Suppressor macrophage (primary cell): ENCODE results near the gene ADAMTS13.

Experiments
- DNase-seq, 4 experiments: peaks; one replicate each; pipeline ENCODE4 v3.0.0-alpha.2; 2020 to 2022

ADAMTS13 gene

GRCh38 chr9:133492061-133493021 is 70.2 kb downstream of the ADAMTS13 start:
- no peak for DNase-seq

GRCh38 chr9:133493428-133493827 is 71.3 kb downstream of the ADAMTS13 start:
- DNase-seq: no peak

- no peak for DNase-seq
Measured at GRCh38 chr9:133493845-133494540, 71.8 kb downstream of the ADAMTS13 start.

GRCh38 chr9:133494636-133495326 is 72.6 kb downstream of the ADAMTS13 start:
- no peak for DNase-seq

GRCh38 chr9:133495327-133496293 is 73.4 kb downstream of the ADAMTS13 start:
- DNase-seq: no peak

GRCh38 chr9:133496861-133497842 is 75.0 kb downstream of the ADAMTS13 start:
- DNase-seq: no peak

- no peak for DNase-seq
Measured at GRCh38 chr9:133499132-133499891, 77.1 kb downstream of the ADAMTS13 start.

- DNase-seq: no peak
Measured at GRCh38 chr9:133499892-133500270, 77.7 kb downstream of the ADAMTS13 start.

- no peak for DNase-seq
Measured at GRCh38 chr9:133502112-133502511, 79.9 kb downstream of the ADAMTS13 start.

GRCh38 chr9:133505186-133505830 is 83.1 kb downstream of the ADAMTS13 start:
- DNase-seq: no peak

- DNase-seq: no peak
Measured at GRCh38 chr9:133505901-133506652, 83.9 kb downstream of the ADAMTS13 start.

GRCh38 chr9:133506653-133507038 is 84.5 kb downstream of the ADAMTS13 start:
- no peak for DNase-seq

GRCh38 chr9:133507246-133507965 is 85.2 kb downstream of the ADAMTS13 start:
- no peak for DNase-seq

- DNase-seq: no peak
Measured at GRCh38 chr9:133508046-133508445, 85.9 kb downstream of the ADAMTS13 start.
